CD4-positive, alpha-beta T cell (primary cell): Measurements from ENCODE around the gene MYRIP. TPM values are rescaled to one million over a fixed set of nuclear protein-coding genes. Genes with fewer than 3 reads are reported as not detected.

ENCODE experiments used
- ATAC-seq: fragments of 200-7000 bp; cut with Tn5 transposase; one replicate; pipeline ENCODE4 v1.10.0; 2022; ENCODE audit warnings: mild to moderate bottlenecking; ENCODE audit not compliant: poor library complexity
- CTCF ChIA-PET: fragments of 350-600 bp; sonication (Branson Sonifier 250); formaldehyde crosslinking; loops from one replicate; lab custom pipeline; 2021; ENCODE audit warnings: antibody characterized with exemption, inconsistent platforms; lab: Charles Lee
- POLR2A ChIA-PET: fragments of 350-600 bp; sonication (Branson Sonifier 250); formaldehyde crosslinking; loops from one replicate; lab custom pipeline; 2021; ENCODE audit warnings: antibody characterized with exemption, inconsistent platforms; lab: Charles Lee
- DNase-seq, 14 experiments: peaks; one replicate each; pipeline ENCODE4 v3.0.0-alpha.2; 2013 to 2020; ENCODE audit warnings: mixed read lengths in 2 of 14
- H3K27ac ChIP-seq, 2 donors: one replicate each; pipeline versions ENCODE4 v1.5.1 to v1.7.0; 2013; ENCODE audit warnings: low read length in 2 of 2, low read depth in 1 of 2, mild to moderate bottlenecking in 1 of 2
- H3K27me3 ChIP-seq, 2 experiments: 1 replicate in 1 of 2; 2 replicates in 1 of 2; pipeline versions ENCODE4 v1.6.1 to v1.7.0; 2013; ENCODE audit warnings: low read length in 2 of 2, control low read depth in 1 of 2, mild to moderate bottlenecking in 1 of 2, moderate library complexity in 1 of 2; ENCODE audit not compliant: insufficient read depth in 2 of 2, control insufficient read depth in 1 of 2
- H3K36me3 ChIP-seq: one replicate; pipeline ENCODE4 v1.6.1; 2013; ENCODE audit warnings: low read length, control low read depth; ENCODE audit not compliant: insufficient read depth
- H3K4me1 ChIP-seq: one replicate; pipeline ENCODE4 v1.6.1; 2013; ENCODE audit warnings: low read length, control low read depth; ENCODE audit not compliant: insufficient read depth
- H3K4me3 ChIP-seq: one replicate; pipeline ENCODE4 v1.5.1; 2013; ENCODE audit warnings: mild to moderate bottlenecking, low read length, moderate library complexity
- H3K9me3 ChIP-seq, 2 experiments: 1 replicate in 1 of 2; 2 replicates in 1 of 2; pipeline versions ENCODE4 v1.6.1 to v1.7.0; 2013; ENCODE audit warnings: low read length in 2 of 2, mild to moderate bottlenecking in 2 of 2, control low read depth in 1 of 2, moderate library complexity in 1 of 2; ENCODE audit not compliant: control insufficient read depth in 1 of 2, insufficient read depth in 1 of 2
- H3K27ac Mint-ChIP-seq: one replicate; pipeline ENCODE4 v1.8.0; 2020; ENCODE audit warnings: mixed read lengths
- H3K27me3 Mint-ChIP-seq: one replicate; pipeline ENCODE4 v1.8.0; 2021; ENCODE audit warnings: mixed read lengths
- H3K36me3 Mint-ChIP-seq: one replicate; pipeline ENCODE4 v1.8.0; 2021; ENCODE audit warnings: low read depth, mixed read lengths
- H3K4me1 Mint-ChIP-seq: one replicate; pipeline ENCODE4 v1.8.0; 2021; ENCODE audit warnings: low read depth, mixed read lengths
- H3K4me3 Mint-ChIP-seq: one replicate; pipeline ENCODE4 v1.8.0; 2020; ENCODE audit warnings: mild to moderate bottlenecking, mixed read lengths
- H3K9me3 Mint-ChIP-seq: one replicate; pipeline ENCODE4 v1.8.0; 2020; ENCODE audit warnings: mixed read lengths
- CTCF ChIP-seq: fragments of 200-600 bp; IDR thresholded peaks from one replicate; pipeline ENCODE4 v1.8.0; 2022; ENCODE audit warnings: antibody characterized with exemption, mild to moderate bottlenecking
- intact Hi-C, 2 experiments: fragments of 100-400 bp; cut with DNase I in 1 of 2; cut with micrococcal nuclease in 1 of 2; formaldehyde crosslinking; loops; one replicate each; pipeline versions ENCODE4 v1.15.1 to v1.9.0; 2023 to 2025; cut with DNase I, micrococcal nuclease
- total RNA-seq, 174 experiments: library from RNA in 2 of 174; stranded (reverse) in 2 of 174; gene quantifications; one replicate each; pipeline ENCODE4 v1.2.3 and lab custom pipeline; 2021 to 2026

The MYRIP gene
- total RNA-seq, 2 experiments from 2014 or later: not detected

DNA sequence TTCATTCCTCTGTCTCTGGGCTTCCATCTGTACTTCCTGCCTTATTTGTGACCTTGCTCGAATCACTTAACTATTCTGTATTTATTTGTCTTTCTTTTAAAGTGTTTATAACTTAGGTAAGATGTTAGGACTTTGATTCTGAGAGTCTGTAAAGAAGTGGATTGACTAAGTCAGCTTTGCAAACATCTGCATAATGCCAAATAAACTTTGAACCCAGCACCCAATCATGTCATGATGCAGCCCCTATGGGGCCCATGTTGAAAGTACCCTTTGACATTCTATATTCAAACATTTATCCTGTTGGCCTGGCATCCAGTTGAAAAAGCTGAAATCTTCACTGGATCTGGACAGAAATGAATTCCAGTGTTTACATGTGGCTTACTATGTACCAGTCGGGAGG, 3.8 kb upstream of the MYRIP start:
- H3K27me3 Mint-ChIP-seq: peaks cover 62% of the 10 kb centered on the region
- Histone ChIP-seq H3K4me1 (no peaks in the 10 kb centered on the region), H3K27ac (no peak overlapping the region), H3K4me3 (no peak overlapping the region), H3K27me3 (peaks cover 18 to 38% of the 10 kb centered on the region in 2 experiments), H3K36me3 (no peaks in the 10 kb centered on the region), H3K9me3 (peaks cover 4 to 5% of the 10 kb centered on the region in 2 experiments)
- no peak for TF ChIP-seq CTCF
- ChIA-PET POLR2A (no interaction called here), CTCF (no interaction called here)
- peaks cover 14% of the 10 kb centered on the region for H3K4me1 Mint-ChIP-seq
- H3K36me3 Mint-ChIP-seq: no peaks in the 10 kb centered on the region
- no peak overlapping the region for H3K4me3 Mint-ChIP-seq
- DNase-seq (no peak), ATAC-seq (no peak)
- H3K9me3 Mint-ChIP-seq: peaks cover 3% of the 10 kb centered on the region
- no peak overlapping the region for H3K27ac Mint-ChIP-seq
- intact Hi-C loops: no loop called here

DNA sequence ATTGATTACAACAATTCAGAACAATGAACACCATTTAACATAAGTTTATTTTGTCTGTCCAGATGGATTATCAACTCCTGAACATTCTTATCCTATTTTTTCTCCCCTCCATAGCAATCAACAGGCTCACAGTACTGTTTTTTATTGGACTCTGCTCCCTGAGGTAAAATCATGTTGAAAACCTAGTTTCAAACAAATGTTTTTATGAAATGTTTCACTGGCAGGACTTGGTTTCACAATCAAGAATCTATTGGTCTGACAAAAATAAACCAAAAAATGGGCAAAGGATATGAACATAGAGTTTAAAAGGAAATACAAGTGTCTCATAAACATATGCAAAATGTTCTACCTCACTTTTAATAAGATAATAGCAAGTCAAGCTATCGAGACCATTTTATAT, 2.6 kb upstream of the MYRIP start:
- Mint-ChIP-seq H3K4me1 (peaks cover 17% of the 10 kb centered on the region), H3K27me3 (peaks cover 74% of the 10 kb centered on the region), H3K27ac (no peak overlapping the region), H3K9me3 (peaks cover 3% of the 10 kb centered on the region), H3K36me3 (no peaks in the 10 kb centered on the region), H3K4me3 (no peak overlapping the region)
- Histone ChIP-seq H3K27ac (no peak overlapping the region), H3K9me3 (peaks cover 4 to 5% of the 10 kb centered on the region in 2 experiments), H3K4me1 (no peaks in the 10 kb centered on the region), H3K36me3 (no peaks in the 10 kb centered on the region), H3K27me3 (peaks cover 29 to 50% of the 10 kb centered on the region in 2 experiments), H3K4me3 (no peak overlapping the region)
- POLR2A ChIA-PET: no interaction called here
- DNase-seq (no peak), ATAC-seq (no peak)
- TF ChIP-seq CTCF: no peak
- intact Hi-C loops: no loop called here
- CTCF ChIA-PET: no interaction called here

DNA sequence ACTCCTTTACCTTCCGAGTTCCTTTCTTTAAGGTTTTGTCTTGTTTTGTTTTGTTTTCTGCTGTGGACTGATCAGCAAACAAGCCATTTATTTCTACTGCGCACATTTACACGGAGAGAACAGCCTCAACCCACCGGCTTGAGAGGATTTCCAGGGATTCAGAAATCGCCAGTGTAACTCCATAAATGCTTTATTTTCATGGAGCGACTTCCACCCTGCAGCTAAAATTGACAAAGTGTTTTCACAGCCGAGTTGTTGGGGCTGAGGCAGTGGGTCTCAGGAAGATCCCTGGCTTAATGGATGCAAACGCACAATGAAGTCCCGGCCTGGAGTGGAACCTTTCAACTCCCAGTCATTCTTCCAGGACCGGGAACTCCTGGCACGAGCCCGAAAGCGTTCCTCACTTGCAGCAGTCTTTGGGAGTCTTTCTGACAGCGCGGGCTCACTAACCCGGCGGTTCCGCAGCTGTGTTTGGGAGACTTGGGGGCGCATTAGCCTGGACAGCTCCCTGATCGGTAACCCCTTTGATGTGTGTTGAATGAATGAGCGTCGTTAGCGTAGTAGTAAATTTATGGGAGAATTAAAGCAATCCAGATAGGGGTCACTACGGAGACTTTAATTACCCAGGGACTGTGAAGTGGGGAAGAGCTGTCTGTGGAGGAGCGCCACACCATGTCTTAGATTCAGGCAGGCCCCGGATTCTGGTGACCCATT, 785 bp upstream of the MYRIP start:
- H3K9me3 ChIP-seq: peaks cover 4 to 5% of the 10 kb centered on the region in 2 experiments
- TF ChIP-seq CTCF: no peak
- Mint-ChIP-seq H3K9me3 (peaks cover 3% of the 10 kb centered on the region), H3K27ac (no peak overlapping the region), H3K27me3 (peaks cover 86% of the 10 kb centered on the region), H3K4me3 (peak overlapping the region; percentile 56), H3K36me3 (no peaks in the 10 kb centered on the region), H3K4me1 (peaks cover 17% of the 10 kb centered on the region)
- ChIA-PET CTCF (no interaction called here), POLR2A (no interaction called here)
- no peak overlapping the region for H3K4me3 ChIP-seq
- no peaks in the 10 kb centered on the region for H3K36me3 ChIP-seq
- DNase-seq (no peak), ATAC-seq (no peak)
- peaks cover 31 to 60% of the 10 kb centered on the region in 2 experiments for H3K27me3 ChIP-seq
- H3K27ac ChIP-seq: no peak overlapping the region
- intact Hi-C loops: no loop called here
- H3K4me1 ChIP-seq: no peaks in the 10 kb centered on the region
